HG02798 (cell line): Measurements from ENCODE around the gene PRICKLE1.
A peak's percentile ranks its signal among the peaks of the same experiment; 100 is the strongest.

Source experiments
- ATAC-seq: cut with Tn5 transposase; IDR thresholded peaks from one replicate; pipeline ENCODE4 v1.9.1; 2021; ENCODE audit warnings: mild to moderate bottlenecking; ENCODE audit not compliant: unreplicated experiment, poor library complexity

PRICKLE1 gene

GRCh38 chr12:42589465-42590329 lies at the start of gene PRICKLE1:
TSS of gene PRICKLE1 (minus strand) at chr12:42589746. CDS start at chr12:42472516, 117,230 bp downstream.
- ATAC-seq, result peak; percentile 80

DNA sequence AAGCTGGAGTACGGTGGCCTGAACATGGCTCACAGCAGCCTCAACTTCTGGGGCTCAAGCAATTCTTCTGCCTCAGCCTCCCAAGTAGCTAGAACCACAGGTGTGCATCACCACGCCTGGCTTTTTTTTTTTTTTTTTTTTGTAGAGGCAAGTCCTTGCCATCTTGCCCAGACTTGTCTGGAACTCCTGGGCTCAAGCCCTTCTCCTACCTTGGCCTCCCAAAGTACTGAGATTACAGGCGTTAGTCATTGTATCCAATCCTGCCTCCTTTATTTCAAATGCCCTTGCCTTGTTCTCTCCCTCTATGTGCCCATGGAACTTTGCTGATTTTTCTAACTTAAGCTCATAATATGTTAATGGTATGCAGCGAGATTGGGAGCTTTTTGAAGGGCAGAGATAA lies 49.2 kb upstream of the PRICKLE1 start:
- no peak for ATAC-seq

DNA sequence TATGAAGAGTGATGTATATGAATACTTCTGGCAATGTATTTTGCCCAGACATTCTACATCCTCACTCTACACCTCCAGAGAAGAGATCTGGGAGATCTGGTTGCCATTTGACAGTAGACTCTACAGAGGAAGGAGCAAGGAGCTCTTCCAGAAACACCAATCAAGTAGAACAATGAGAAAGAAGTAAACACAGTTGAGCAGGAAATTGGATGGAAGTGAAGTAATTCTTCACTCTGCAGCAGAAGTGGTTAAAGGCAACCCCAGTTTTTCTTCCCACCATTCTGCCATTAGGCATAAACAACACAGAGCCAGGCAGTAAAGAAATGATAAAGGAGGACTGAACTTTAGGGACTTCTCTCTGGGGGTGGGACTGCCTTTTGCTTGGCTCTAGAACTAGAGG lies 48.5 kb upstream of the PRICKLE1 start:
- ATAC-seq, result no peak

DNA sequence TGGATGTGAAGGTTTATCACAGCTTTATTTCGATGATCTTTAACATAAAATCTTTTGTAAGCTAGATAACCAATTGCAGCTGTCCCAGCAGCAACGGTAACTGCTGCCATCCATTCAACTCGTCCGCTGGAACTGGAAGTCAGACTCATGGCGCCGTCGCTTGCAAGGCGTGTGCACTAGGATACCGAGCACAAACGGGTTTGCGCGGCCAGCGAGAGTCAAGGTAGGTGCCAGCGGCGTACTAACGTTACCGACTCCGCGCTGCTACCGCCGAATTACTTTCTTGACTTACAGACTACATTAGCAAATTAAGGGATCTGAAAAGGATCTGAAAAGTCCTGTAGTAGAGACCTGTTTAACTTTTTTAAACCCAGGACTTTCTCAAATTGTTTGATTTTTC lies 47.4 kb upstream of the PRICKLE1 start:
- ATAC-seq, result no peak

GRCh38 chr12:42633594-42633993 lies 44.0 kb upstream of the PRICKLE1 start:
- ATAC-seq, result no peak

DNA sequence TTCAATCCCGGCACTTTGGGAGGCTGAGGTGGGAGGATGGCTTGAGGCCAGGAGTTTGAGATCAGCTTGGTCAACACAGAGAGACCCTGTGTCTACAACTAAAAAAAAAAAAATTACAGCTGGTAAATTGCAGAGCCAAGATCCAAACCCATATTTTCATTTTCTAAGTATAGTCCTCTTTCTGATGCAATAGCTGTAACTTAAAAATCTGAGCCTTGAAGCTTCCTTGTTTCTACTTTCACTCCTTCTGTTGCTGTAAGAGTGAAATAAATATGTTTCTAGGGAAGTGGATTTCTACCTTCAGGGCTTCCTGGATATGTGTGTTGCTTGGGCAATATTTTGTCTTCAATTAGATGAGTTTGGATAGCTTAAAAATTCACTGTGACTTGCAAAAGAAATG lies 42.0 kb upstream of the PRICKLE1 start:
- no peak for ATAC-seq

GRCh38 chr12:42630314-42630713 lies 40.8 kb upstream of the PRICKLE1 start:
- no peak for ATAC-seq

DNA sequence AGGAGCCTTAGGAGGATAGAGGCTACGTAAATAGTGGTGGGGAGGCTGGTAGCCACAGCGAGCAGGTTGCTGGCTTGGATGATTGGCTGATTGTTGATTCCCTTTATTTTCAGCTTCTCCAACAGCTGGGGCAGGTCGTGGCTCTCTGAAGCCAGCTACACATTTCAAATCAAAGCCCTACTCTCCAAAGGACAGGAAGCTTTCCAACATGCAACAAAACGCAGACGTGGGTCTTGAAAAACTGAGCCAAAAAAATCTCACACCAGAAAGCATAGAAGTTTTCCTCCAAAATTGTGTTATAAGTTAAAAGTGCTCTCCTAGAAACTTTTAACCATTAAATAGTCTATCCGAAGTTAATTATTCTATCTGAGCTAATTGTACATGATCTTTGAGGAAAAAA lies 37.6 kb upstream of the PRICKLE1 start:
- ATAC-seq, result no peak

GRCh38 chr12:42625611-42626010 lies 36.1 kb upstream of the PRICKLE1 start:
- no peak for ATAC-seq

- ATAC-seq, result no peak
Observed at GRCh38 chr12:42617622-42618021, 28.1 kb upstream of the PRICKLE1 start.

GRCh38 chr12:42615006-42615405 lies 25.5 kb upstream of the PRICKLE1 start:
- no peak for ATAC-seq

GRCh38 chr12:42612231-42612613 lies 22.7 kb upstream of the PRICKLE1 start:
- ATAC-seq, result no peak

- no peak for ATAC-seq
Observed at GRCh38 chr12:42611571-42612230, 22.2 kb upstream of the PRICKLE1 start.

GRCh38 chr12:42609605-42610004 lies 20.1 kb upstream of the PRICKLE1 start:
- ATAC-seq, result no peak

DNA sequence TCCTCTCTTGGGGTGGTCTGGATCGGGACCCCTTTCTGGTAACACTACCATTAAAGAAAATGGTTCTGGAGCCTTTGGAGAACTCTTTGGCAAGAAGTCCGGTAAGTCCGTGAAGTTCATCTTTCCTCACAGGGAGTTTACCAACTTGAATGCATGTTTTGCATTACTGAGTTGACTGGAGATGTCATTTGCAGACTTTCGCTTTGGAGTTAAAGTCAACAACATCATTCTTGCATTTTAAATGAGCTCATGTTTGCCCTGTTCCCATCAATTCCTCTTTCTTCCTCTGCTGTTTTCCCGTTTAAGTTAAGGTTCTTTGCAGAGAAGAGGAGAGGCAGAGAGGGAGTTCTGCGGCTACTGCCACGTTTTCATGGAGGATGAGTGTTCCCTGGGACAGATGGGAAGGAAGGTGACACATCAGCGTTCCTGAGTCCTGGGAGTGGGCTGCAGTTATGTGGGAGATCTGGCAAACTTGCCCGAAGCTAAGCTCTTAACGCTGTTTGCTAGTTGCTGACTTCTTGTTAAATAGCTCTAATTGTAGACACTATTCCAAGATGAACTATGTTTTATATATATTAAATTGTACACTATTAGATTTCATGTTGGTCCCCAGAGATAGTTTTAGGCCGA lies 18.8 kb upstream of the PRICKLE1 start:
- no peak for ATAC-seq

DNA sequence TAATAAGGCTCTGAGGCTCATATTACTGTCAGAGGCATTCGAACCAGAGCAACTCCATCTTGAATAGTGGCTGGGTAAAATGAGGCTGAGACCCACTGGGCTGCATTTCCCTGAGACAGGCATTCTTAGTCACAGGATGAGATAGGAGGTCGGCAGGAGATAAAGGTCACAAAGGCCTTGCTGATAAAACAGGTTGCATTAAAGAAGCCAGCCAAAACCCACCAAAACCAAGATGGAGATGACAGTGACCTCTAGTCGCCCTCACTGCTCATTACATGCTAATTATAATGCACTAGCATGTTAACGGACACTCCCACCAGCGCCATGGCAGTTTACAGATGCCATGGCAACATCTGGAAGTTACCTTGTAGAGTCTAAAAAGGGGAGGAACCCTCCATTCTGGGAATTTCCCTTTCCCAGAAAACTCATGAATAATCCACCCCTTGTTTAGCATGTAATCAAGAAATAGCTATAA lies 18.1 kb upstream of the PRICKLE1 start:
- ATAC-seq, result no peak

DNA sequence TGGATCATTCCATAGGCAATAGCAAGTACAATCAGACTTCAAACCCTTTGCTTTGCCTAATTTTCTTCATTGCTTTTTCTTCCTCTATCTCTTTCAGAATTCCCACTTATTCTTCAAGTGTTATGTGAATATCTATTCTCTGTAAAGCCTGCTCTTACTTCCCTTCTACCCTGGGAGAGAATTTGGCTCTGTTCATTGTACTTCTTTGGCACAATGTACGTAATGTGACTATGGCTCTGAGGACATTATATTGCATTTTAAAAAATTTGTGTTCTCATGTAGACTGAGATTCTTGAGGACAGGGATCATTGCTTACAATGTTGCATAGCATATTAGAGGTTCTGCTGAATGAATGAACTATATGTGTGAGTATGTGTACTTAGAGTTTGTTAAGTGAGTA lies 16.9 kb upstream of the PRICKLE1 start:
- ATAC-seq, result no peak

GRCh38 chr12:42605685-42606084 lies 16.1 kb upstream of the PRICKLE1 start:
- no peak for ATAC-seq

GRCh38 chr12:42603246-42603990 lies 13.9 kb upstream of the PRICKLE1 start:
- no peak for ATAC-seq

DNA sequence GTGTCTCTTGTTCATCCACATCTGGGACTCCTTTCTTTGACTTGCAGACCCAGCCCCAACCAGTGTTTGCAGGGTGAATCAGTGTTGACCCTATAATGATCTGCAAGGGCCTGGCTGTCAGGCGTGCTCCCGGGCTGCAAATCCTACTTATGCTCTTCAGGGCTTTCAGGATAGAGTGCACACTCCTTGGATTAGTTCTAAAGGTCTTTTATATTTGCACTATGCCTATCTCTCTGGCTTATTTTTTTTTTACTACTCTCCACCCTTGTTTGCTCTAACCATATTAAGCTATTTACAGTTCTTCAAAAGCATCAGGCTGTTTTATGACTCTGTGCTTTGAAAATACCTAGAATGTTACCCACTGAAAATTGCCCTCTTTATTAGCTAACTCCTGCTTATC lies 4.3 kb upstream of the PRICKLE1 start:
- ATAC-seq, result no peak
